ENCODE data around the gene DHX8.

GRCh38 chr17:43568506-43569082 is 84.8 kb downstream of the DHX8 start:
- TF ChIP-seq CTCF (IDR thresholded peaks at IDR 0.05) = no peak
- no peak for TF ChIP-seq POLR2A (IDR thresholded peaks at IDR 0.05)

Measured in transverse colon (tissue), 3 donors.